Esophagus (tissue), 2 donors: Measurements from ENCODE around the gene CCDC24. TPM values are rescaled to one million over a fixed set of nuclear protein-coding genes. Genes with fewer than 3 reads are reported as not detected.
A peak's percentile ranks its signal among the peaks of the same experiment; 100 is the strongest.

Experiments
- H3K27ac ChIP-seq, 2 donors: one replicate each; pipeline ENCODE4 v1.5.1; 2013; ENCODE audit warnings: low read depth in 2 of 2, mild to moderate bottlenecking in 2 of 2, inconsistent platforms in 1 of 2, low read length in 1 of 2, moderate library complexity in 1 of 2
- H3K27me3 ChIP-seq, 2 donors: one replicate each; pipeline ENCODE4 v1.6.1; 2013; ENCODE audit warnings: low read length in 2 of 2, control low read depth in 1 of 2, mild to moderate bottlenecking in 1 of 2; ENCODE audit not compliant: insufficient read depth in 2 of 2, control insufficient read depth in 1 of 2
- H3K36me3 ChIP-seq, 2 donors: one replicate each; pipeline ENCODE4 v1.6.1; 2013; ENCODE audit warnings: low read length in 1 of 2; ENCODE audit not compliant: control insufficient read depth in 2 of 2, insufficient read depth in 2 of 2
- H3K4me1 ChIP-seq, 2 donors: one replicate each; pipeline ENCODE4 v1.6.1; 2013; ENCODE audit warnings: low read length in 1 of 2; ENCODE audit not compliant: control insufficient read depth in 2 of 2, insufficient read depth in 2 of 2
- H3K4me3 ChIP-seq, 2 donors: one replicate each; pipeline ENCODE4 v1.5.1; 2013; ENCODE audit warnings: low read length in 2 of 2, mild to moderate bottlenecking in 2 of 2, low read depth in 1 of 2, moderate library complexity in 1 of 2
- H3K9me3 ChIP-seq, 2 donors: one replicate each; pipeline ENCODE4 v1.6.1; 2013; ENCODE audit warnings: mild to moderate bottlenecking in 2 of 2, low read depth in 1 of 2, low read length in 1 of 2, moderate library complexity in 1 of 2; ENCODE audit not compliant: control insufficient read depth in 2 of 2, insufficient read depth in 1 of 2
- WGBS, 2 donors: extraction: QIAGEN DNeasy Blood & Tissue Kit; methylation state at CpG; one replicate each; pipeline ENCODE4 v1.1.7; 2013; 5-methylcytosine and 5-hydroxymethylcytosine counted together
- polyA plus RNA-seq, 2 donors: library from polyadenylated mRNA; stranded (reverse); fragments of 200-250 nt; gene quantifications; one replicate each; pipeline ENCODE4 v1.2.3, GENCODE V29; 2013
- donor health status: healthy with polysubstance abuse.
- donor health status: Bipolar disorder and iron deficiency.

CCDC24 gene
- polyA plus RNA-seq, 2 donors = 4.0 to 7.5 TPM

GRCh38 chr1:44002606-44003157 is 11.3 kb downstream of the CCDC24 start:
- H3K36me3 ChIP-seq = peaks cover 9 to 31% of the 10 kb centered on the region in 2 donors
- H3K27ac ChIP-seq = no peak overlapping the region
- H3K9me3 ChIP-seq = no peaks in the 10 kb centered on the region
- no peaks in the 10 kb centered on the region for H3K4me1 ChIP-seq
- no peaks in the 10 kb centered on the region for H3K27me3 ChIP-seq
- H3K4me3 ChIP-seq = no peak overlapping the region
- WGBS, 2 donors = 86 to 88% methylated on average over 14 of the region's 14 CpGs

DNA sequence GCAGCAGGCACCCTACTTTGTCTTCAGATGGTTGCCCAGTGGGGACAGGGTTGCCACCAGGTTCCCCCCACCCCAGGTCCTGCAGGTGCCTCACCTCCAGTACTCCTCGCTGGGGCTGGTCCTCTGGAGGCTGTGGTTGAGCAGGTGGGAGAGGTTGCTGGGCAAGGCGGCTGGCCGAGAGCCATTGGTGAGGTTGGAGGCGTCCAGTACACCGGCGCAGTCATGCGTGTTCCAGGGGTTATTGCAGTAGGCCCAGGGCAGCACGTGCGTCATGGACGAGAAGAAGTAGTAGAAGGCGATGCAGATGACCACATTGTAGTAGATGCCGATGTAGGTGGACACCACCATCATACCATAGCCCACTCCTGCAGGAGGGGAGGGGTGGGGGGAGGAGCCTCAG is 16.9 kb downstream of the CCDC24 start:
- no peaks in the 10 kb centered on the region for H3K27me3 ChIP-seq
- no peak overlapping the region for H3K4me3 ChIP-seq
- H3K36me3 ChIP-seq = peaks cover 6 to 23% of the 10 kb centered on the region in 2 donors
- peaks cover 0 to 8% of the 10 kb centered on the region in 2 donors for H3K4me1 ChIP-seq
- WGBS, 2 donors = 92 to 96% methylated on average over 12 of the region's 12 CpGs
- H3K27ac ChIP-seq = no peak overlapping the region
- no peaks in the 10 kb centered on the region for H3K9me3 ChIP-seq

- 71 to 82% methylated on average over 8 to 11 of the region's 11 CpGs for WGBS, 2 donors
- no peak overlapping the region for H3K4me3 ChIP-seq
- H3K9me3 ChIP-seq = no peaks in the 10 kb centered on the region
- H3K36me3 ChIP-seq = peaks cover 6 to 21% of the 10 kb centered on the region in 2 donors
- H3K27ac ChIP-seq = no peak overlapping the region
- peaks cover 0 to 17% of the 10 kb centered on the region in 2 donors for H3K4me1 ChIP-seq
- H3K27me3 ChIP-seq = no peaks in the 10 kb centered on the region
These were observed 19.6 kb downstream of the CCDC24 start for GRCh38 chr1:44010935-44011471.

DNA sequence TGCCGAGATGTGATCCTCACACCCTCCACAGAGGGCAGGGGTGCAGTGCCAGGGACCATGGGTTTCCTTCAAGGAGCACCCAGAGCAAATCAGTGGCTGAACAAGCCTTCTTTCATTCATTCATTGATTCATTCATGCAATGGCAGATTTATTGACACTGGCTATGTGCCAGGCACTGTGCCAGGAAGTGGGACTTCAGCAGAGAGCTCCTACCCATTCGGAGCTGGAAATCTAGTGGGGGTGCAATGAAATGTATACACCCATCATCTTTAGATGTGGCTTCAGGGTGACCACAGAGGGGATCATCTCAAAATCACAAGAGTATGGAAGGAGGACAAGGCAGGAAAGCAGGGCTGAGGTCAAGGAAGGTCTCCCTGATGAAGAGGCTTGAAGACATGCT is 21.0 kb downstream of the CCDC24 start:
- Histone ChIP-seq H3K9me3 (no peaks in the 10 kb centered on the region), H3K27me3 (no peaks in the 10 kb centered on the region), H3K4me3 (no peak overlapping the region), H3K27ac (no peak overlapping the region), H3K4me1 (peaks cover 0 to 17% of the 10 kb centered on the region in 2 donors), H3K36me3 (peaks cover 0 to 23% of the 10 kb centered on the region in 2 donors)
- WGBS, 2 donors = 64 to 77% methylated on average over 2 of the region's 2 CpGs

DNA sequence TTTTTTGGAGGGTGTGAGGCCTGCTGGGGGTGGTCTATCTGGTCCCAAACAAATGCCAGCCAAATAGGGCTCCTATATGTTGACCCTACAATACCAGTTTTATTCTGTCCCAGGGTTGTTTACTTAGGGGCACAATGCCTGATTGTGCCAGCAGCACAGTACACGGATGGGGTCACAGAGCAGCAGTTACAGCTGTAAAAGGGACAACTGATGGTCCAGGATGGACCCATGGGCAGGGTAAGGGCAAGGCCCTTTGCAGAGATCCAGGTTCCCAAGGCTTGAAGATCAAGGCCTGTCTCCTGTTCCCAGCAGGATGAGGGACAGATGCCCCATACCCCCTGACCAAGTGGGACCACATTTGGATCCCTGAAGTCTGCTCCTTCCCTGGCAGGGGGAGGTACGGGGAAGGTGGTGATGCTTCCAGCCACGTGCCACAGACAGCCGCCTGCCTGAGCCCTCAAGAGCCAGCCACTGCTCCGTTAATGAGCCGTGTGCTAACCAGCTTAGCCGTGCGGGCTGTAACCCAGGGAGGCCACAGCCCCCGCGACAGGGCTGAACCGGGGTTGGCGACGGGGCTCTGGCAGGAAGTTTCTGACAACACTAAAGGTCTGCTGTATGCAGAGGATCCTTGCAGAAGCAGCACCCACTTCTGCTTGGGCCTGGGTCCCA is 21.7 kb downstream of the CCDC24 start:
- Histone ChIP-seq H3K27ac (no peak overlapping the region), H3K4me3 (no peak overlapping the region), H3K9me3 (no peaks in the 10 kb centered on the region), H3K27me3 (no peaks in the 10 kb centered on the region), H3K36me3 (peaks cover 0 to 25% of the 10 kb centered on the region in 2 donors), H3K4me1 (peaks cover 0 to 17% of the 10 kb centered on the region in 2 donors)
- 82 to 83% methylated on average over 13 of the region's 13 CpGs for WGBS, 2 donors

GRCh38 chr1:44013949-44014348 is 22.6 kb downstream of the CCDC24 start:
- H3K9me3 ChIP-seq = no peaks in the 10 kb centered on the region
- no peak overlapping the region for H3K4me3 ChIP-seq
- WGBS, 2 donors = 63 to 74% methylated on average over 5 of the region's 5 CpGs
- H3K36me3 ChIP-seq = peaks cover 0 to 22% of the 10 kb centered on the region in 2 donors
- peaks cover 0 to 17% of the 10 kb centered on the region in 2 donors for H3K4me1 ChIP-seq
- H3K27me3 ChIP-seq = no peaks in the 10 kb centered on the region
- H3K27ac ChIP-seq = peak overlapping the region; percentile 58 to 79

GRCh38 chr1:44014365-44015104 is 23.1 kb downstream of the CCDC24 start:
- H3K27ac ChIP-seq = peak overlapping the region; percentile 58 to 79
- peaks cover 0 to 17% of the 10 kb centered on the region in 2 donors for H3K4me1 ChIP-seq
- H3K4me3 ChIP-seq = no peak overlapping the region
- no peaks in the 10 kb centered on the region for H3K27me3 ChIP-seq
- WGBS, 2 donors = 74 to 81% methylated on average over 8 of the region's 8 CpGs
- no peaks in the 10 kb centered on the region for H3K9me3 ChIP-seq
- H3K36me3 ChIP-seq = peaks cover 0 to 21% of the 10 kb centered on the region in 2 donors

GRCh38 chr1:44015206-44015605 is 23.8 kb downstream of the CCDC24 start:
- H3K36me3 ChIP-seq = peaks cover 0 to 19% of the 10 kb centered on the region in 2 donors
- 74 to 79% methylated on average over 3 of the region's 3 CpGs for WGBS, 2 donors
- no peak overlapping the region for H3K4me3 ChIP-seq
- H3K4me1 ChIP-seq = peaks cover 0 to 21% of the 10 kb centered on the region in 2 donors
- H3K27me3 ChIP-seq = no peaks in the 10 kb centered on the region
- H3K27ac ChIP-seq = no peak overlapping the region
- H3K9me3 ChIP-seq = no peaks in the 10 kb centered on the region

DNA sequence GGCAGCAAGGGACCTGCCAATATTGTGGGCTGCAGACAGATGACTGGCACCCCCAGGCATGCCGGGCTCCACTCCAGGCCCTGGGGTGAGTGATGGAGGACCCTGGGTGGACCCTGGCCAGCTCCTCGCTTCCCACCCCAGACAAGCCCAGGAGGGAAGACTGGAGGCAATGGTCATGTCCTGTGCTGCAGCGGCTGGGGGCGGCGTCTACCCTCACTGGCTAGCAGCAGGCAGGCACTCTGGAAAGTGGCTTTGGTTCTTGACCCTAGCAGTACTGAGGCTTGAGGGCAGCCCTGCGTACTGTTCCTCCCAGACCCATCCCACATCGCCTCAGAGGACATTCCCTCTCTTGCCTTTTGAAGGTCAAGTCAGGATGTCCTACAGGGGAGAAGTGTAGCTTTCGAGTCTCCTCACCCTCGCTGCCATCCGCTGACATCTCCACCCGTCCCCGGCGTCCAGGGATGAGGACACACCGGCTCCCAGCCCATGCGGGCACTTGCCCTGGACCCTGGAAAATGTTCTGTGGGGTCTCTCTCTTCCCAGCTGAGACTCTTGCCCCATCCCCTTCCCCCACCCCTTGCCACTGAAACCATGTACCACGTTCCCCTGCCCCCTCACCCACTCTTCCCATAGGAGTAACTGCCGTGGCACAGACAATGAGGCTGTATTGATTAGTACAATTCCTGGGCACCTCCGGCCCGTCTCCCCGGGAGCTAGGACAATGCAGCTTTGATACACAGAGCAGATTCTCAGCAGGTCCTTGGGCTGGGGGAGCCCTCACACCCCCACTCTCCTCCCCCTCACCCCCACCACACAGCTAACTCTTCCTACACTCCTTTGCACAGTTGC is 24.9 kb downstream of the CCDC24 start:
- no peaks in the 10 kb centered on the region for H3K27me3 ChIP-seq
- H3K27ac ChIP-seq = no peak overlapping the region
- no peaks in the 10 kb centered on the region for H3K9me3 ChIP-seq
- 87 to 88% methylated on average over 20 of the region's 20 CpGs for WGBS, 2 donors
- H3K36me3 ChIP-seq = peaks cover 0 to 14% of the 10 kb centered on the region in 2 donors
- H3K4me3 ChIP-seq = no peak overlapping the region
- peaks cover 4 to 28% of the 10 kb centered on the region in 2 donors for H3K4me1 ChIP-seq
